Esophagus squamous epithelium (tissue), 4 donors: ENCODE data around the gene CHMP5. TPM values are rescaled to one million over a fixed set of nuclear protein-coding genes. Genes with fewer than 3 reads are reported as not detected.

Experiments
- total RNA-seq, 4 donors: library from RNA; depleted of rRNA; stranded (reverse); fragments of >200 nt; gene quantifications; one replicate each; pipeline ENCODE4 v1.1.0, GENCODE V29; 2016

CHMP5 gene
- total RNA-seq, 4 donors from 2014 or later = 37.7 to 62.5 (median 54.2) TPM

Other genes starting within 250 kb of the CHMP5 start
- gene DNAJA1, start 239.8 kb upstream of the CHMP5 start, total RNA-seq = 10 to 100 TPM; 44.4 to 79.5 (median 58.3) TPM
- 10 to 100 TPM in 3 of 4 donors, 1 to 10 TPM in 1; 9.4 to 19.1 (median 13.6) TPM for gene SMU1, start 188.4 kb upstream of the CHMP5 start, total RNA-seq
- gene B4GALT1, start 97.7 kb upstream of the CHMP5 start, total RNA-seq = 10 to 100 TPM; 42.3 to 60.4 (median 47.9) TPM
- not detected for gene SPINK4, start 24.9 kb upstream of the CHMP5 start, total RNA-seq
- gene BAG1, start 341 bp upstream of the CHMP5 start, total RNA-seq = 100 to 1,000 TPM in 1 of 4 donors, 10 to 100 TPM in 3; 73.2 to 101 (median 91.0) TPM
- 10 to 100 TPM; 19.7 to 47.7 (median 27.2) TPM for gene NFX1, start 25.5 kb downstream of the CHMP5 start, total RNA-seq
- under 1 TPM in 2 of 4 donors, not detected in 2; 0.15 to 0.57 TPM for gene AQP7, start 137.5 kb downstream of the CHMP5 start, total RNA-seq
- 1,000 to 10,000 TPM; 1,484 to 2,988 (median 2,291) TPM for gene AQP3, start 182.5 kb downstream of the CHMP5 start, total RNA-seq
- 10 to 100 TPM; 23.6 to 43.7 (median 38.3) TPM for gene NOL6, start 208.9 kb downstream of the CHMP5 start, total RNA-seq